Breast epithelium (tissue), 3 donors: ENCODE results near the gene RBM8A.

Experiments used
- POLR2A ChIP-seq: fragments of 450-650 bp; IDR thresholded peaks from one replicate; pipeline ENCODE4 v1.6.1; 2016; ENCODE audit warnings: antibody characterized with exemption, mild to moderate bottlenecking, moderate library complexity
- POLR2AphosphoS5 ChIP-seq, 3 donors: sonication (generic); formaldehyde crosslinking; IDR thresholded peaks; one replicate each; pipeline ENCODE4 v1.6.1; 2017; ENCODE audit warnings: antibody characterized with exemption in 3 of 3
- TF ChIP-seq, protein P1 (sequence below), 3 donors: fragments of 450-650 bp; IDR thresholded peaks; one replicate each; pipeline ENCODE4 v1.5.1; 2016 to 2017; ENCODE audit warnings: antibody characterized with exemption in 3 of 3, mild to moderate bottlenecking in 3 of 3, moderate library complexity in 3 of 3

DNA sequence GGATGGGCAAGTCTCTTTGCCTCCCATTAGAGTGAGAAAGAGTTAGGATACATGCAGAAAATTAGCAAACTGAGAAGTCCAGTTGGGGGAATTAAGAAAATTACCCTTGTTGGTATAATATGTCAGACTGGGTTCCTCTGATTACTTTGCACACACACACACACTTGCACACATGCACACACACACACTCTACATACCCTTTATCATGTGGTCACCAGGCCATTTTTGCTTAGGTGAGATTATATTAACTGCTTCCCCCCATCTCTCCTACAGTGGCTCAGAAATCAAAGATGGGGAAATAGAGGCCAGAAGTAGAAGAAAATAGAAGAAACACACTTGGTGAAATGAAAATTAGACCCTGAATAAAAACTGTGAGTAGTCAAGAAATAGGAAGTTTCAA is 31.4 kb upstream of the RBM8A start:
- TF ChIP-seq, protein P1, sequence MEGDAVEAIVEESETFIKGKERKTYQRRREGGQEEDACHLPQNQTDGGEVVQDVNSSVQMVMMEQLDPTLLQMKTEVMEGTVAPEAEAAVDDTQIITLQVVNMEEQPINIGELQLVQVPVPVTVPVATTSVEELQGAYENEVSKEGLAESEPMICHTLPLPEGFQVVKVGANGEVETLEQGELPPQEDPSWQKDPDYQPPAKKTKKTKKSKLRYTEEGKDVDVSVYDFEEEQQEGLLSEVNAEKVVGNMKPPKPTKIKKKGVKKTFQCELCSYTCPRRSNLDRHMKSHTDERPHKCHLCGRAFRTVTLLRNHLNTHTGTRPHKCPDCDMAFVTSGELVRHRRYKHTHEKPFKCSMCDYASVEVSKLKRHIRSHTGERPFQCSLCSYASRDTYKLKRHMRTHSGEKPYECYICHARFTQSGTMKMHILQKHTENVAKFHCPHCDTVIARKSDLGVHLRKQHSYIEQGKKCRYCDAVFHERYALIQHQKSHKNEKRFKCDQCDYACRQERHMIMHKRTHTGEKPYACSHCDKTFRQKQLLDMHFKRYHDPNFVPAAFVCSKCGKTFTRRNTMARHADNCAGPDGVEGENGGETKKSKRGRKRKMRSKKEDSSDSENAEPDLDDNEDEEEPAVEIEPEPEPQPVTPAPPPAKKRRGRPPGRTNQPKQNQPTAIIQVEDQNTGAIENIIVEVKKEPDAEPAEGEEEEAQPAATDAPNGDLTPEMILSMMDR (IDR thresholded peaks at IDR 0.05) = no peak
- no peak for TF ChIP-seq POLR2A
- no peak for TF ChIP-seq POLR2AphosphoS5 (IDR thresholded peaks at IDR 0.05)
